Body of pancreas (tissue), 4 donors: ENCODE measurements around the gene UGT1A3.

Source experiments
- CTCF ChIP-seq, 7 experiments: fragments of 450-650 bp in 4 of 7; fragments of 200-600 bp in 3 of 7; sonication (generic) in 3 of 7; IDR thresholded peaks; one replicate each; pipeline ENCODE4 v1.5.1; 2016 to 2019; ENCODE audit warnings: antibody characterized with exemption in 7 of 7
- POLR2A ChIP-seq, 3 donors: fragments of 450-650 bp; IDR thresholded peaks; one replicate each; pipeline ENCODE4 v1.6.1; 2016; ENCODE audit warnings: antibody characterized with exemption in 3 of 3, mild to moderate bottlenecking in 2 of 3

GRCh38 chr2:233811732-233812131, 82.9 kb downstream of the UGT1A3 start:
- TF ChIP-seq POLR2A (IDR thresholded peaks at IDR 0.05) = no peak
- TF ChIP-seq CTCF (IDR thresholded peaks at IDR 0.05) = no peak
